ENCODE results near the gene PCBP3.

- TF ChIP-seq GATA2 (IDR thresholded peaks at IDR 0.05; ENCODE audit: low read depth, low read length) (no peak), GATA3 (IDR thresholded peaks at IDR 0.05; ENCODE audit: low read depth, low read length) (no peak)
Measured at GRCh38 chr21:45623436-45623835, 20.1 kb upstream of the PCBP3 start.
